Frontal cortex (tissue), 4 donors: ENCODE results near the gene SP2. TPM values are rescaled to one million over a fixed set of nuclear protein-coding genes. Genes with fewer than 3 reads are reported as not detected.

Experiments
- DNase-seq, 2 donors: peaks; one replicate each; pipeline ENCODE4 v3.0.0; 2012; ENCODE audit warnings: low spot score in 2 of 2
- FAIRE-seq: peaks from 2 replicates; lab custom pipeline; 2012; peaks lifted over from hg19 to GRCh38; lab: Jason Lieb, UNC
- total RNA-seq: library from RNA; depleted of rRNA; stranded (reverse); fragments of >200 nt; gene quantifications from one replicate; pipeline ENCODE4 v1.2.3, GENCODE V29; 2014
- donor health status: control.
- donor health status: control.
- donor health status: control.

Gene SP2
- total RNA-seq, 1 donor from 2014 or later, result 0.82 TPM

DNA sequence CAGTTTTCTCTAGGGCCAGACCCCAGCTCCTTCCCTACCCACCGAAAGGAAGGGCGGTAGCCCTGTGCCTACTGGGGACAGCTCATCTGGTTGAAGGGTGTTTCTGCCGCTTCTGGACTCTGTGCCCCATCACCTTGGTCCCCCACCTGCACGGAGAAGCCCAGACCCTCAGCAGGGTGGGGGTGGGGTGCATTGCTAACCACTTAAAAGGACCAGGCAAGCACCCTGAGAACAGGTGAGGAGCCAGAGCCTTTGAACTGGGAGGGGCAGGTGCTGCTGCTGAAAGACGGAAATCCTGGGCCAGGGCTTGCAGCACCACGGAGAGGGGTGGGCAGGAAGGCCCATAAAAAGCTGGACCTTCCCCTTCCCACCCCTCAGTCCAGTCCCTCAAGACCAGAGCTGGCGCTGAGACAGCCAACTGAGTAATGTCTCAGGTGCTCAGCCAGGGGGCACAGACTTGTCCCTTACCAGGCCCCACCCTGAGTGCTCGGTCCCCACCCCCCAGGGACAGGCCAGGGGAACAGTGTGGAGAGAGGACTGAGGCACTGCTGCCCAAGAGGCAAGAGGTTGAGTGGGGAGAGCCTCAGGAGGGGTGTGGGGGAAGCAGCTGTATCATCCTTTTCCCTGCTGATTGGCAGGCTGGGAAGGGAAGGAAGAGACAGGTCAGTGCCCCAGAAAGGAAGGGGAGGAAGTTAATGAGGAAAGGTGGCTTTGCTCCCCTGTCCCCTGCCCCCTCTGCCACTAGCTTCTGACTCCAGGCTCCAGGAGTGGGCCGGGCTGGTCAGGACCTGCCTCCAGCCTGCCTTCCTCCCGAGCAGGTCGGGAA lies 10.9 kb upstream of the SP2 start:
- FAIRE-seq, result no peak
- no peak for DNase-seq

- DNase-seq (no peak), FAIRE-seq (no peak)
Observed at GRCh38 chr17:47888293-47888692, 7.7 kb upstream of the SP2 start.

- DNase-seq (peak; percentile 54 to 73), FAIRE-seq (no peak)
Observed at GRCh38 chr17:47889734-47890529, 6.1 kb upstream of the SP2 start.

GRCh38 chr17:47891545-47892088 lies 4.4 kb upstream of the SP2 start:
- no peak for FAIRE-seq
- DNase-seq, result no peak

DNA sequence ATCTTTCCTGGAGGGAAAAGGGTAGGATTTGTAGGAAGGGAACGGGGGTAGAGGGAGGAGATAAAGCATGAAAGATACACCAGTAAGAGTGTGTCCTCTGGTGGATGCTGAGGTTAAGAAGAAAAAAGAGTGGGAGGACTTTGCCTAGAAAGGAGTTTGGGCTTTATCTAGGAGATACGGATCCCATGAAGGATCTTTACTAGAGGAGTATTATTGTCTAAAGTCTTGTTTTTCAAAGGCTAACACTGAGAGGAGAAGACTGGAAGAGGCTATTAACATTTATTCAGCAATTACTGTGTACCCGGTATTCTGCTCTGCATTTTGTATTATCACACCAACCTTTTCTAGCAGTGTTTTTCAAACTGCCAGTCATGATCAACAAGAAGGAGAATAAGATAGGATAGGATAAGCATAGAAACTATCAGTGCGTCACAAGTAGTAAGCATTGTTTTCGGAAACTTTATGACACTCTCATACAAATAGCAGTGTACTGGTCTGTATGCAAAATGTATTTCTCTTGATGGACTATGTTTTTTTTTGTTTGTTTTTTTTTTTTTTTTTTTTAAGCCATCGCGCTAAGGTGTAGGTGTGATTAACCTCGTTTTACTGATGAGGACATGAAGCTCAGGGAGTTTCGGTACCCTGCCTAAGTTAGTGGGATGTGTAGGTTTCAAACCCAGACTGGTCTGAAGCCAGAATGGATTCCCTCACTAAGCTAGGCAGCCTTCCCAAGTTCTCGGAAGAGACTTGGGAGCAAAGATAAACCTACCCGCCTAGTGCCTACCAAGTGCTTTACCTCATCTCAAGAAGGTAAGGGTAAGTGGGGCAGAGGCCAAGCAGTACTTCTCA lies 1.3 kb upstream of the SP2 start:
- no peak for DNase-seq
- FAIRE-seq, result no peak

- no peak for DNase-seq
- FAIRE-seq, result no peak
Observed at GRCh38 chr17:47895347-47895855, 635 bp upstream of the SP2 start.

DNA sequence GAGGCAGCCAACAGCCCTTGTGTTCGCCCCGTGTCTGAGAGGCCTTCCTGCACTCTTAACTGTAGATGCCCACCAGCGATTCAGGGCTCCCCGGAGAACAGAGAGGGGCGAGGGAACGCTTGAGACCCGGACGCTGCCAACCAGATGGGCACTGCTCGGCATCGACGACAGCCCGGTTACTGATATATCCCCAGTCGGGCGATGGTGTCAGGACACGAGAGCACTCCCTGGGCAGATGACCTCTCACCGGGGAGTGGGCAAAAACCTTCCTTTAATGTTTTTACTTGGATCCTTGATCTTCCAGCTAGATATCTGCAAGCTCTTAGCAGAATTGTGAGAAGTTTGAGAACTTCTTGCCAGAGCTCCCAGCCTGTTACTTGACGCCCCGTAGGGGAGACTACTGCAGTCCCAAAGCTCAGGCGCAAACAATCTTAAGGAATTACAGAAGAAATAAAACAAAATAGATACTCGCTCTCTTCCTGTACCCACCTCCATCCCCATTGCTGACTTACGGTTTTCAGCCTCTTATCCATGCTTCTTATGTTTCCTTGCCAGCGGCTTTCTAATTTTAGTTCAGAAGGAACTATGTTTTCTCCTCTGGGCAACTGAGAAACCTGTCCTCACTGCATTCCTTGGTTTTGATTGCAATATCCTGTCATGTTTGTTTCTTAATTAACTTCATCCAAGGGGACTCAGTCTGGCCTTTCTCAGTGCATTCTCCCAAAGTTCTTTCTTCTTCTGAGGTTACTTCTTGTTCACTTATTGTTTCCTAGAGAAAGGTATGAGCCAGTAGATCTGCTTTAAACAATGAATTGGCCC lies 845 bp downstream of the SP2 start:
- no peak for DNase-seq
- FAIRE-seq, result no peak

DNA sequence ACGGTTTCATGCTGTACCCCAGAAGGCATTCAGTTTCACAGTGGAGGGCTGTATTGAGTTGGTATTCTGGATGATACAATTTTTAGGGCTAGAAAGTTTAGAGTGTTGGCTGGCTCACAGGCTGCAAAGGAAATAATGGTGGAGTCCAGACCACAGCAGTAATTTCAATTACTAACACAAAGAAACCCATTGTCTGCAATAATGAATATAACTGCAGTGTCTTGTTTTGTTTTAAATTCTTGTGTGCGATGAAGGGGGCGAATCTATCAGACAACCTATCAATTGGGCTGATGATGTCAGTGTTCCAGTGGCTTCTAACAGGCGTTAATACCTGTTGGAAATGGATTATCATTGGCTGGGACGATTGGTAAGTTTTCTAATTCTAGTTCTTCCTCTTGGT lies 1.5 kb downstream of the SP2 start:
- no peak for FAIRE-seq
- DNase-seq, result no peak

- DNase-seq, result no peak
- no peak for FAIRE-seq
Observed at GRCh38 chr17:47898241-47898640, 2.2 kb downstream of the SP2 start.

DNA sequence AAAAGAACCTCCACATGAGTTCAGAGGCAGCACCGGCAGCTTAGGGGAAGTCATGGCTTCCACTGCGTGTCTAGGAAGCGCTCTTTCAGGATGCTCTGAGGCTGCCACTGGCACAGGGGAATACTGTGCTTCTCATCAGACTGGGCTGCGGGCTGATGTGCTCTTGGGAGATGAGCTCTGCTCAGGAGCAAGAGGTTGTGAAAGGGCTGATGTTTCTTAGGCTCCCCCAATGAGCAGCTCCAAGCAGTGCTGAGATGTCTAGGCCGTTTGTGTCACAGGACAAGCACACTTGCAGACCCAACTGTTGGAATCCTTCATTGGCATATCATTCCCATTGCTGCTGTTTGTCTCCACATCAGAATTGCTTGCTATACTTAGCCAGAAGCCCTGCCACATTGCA lies 3.6 kb downstream of the SP2 start:
- no peak for DNase-seq
- FAIRE-seq, result no peak

DNA sequence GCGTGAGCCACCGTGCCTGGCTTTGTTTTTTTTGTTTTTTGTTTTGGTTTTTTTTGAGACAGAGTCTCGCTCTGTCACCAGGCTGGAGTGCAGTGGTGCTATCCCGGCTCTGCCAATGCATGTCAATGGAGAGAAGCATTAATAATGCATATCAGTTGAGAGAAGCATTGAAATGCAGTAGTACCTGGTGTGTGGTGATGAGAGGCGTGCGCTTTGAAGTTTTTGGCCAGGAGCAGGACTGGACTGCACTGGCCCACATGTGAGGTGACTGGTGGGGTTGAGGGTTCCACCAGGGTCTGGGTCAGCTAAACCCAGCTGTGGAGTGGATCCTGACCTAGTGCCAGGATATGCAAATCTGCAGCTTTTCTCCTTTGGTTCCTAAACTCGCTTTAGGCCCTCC lies 5.4 kb downstream of the SP2 start:
- FAIRE-seq, result no peak
- DNase-seq, result no peak

- no peak for DNase-seq
- FAIRE-seq, result no peak
Observed at GRCh38 chr17:47902039-47902744, 6.2 kb downstream of the SP2 start.

DNA sequence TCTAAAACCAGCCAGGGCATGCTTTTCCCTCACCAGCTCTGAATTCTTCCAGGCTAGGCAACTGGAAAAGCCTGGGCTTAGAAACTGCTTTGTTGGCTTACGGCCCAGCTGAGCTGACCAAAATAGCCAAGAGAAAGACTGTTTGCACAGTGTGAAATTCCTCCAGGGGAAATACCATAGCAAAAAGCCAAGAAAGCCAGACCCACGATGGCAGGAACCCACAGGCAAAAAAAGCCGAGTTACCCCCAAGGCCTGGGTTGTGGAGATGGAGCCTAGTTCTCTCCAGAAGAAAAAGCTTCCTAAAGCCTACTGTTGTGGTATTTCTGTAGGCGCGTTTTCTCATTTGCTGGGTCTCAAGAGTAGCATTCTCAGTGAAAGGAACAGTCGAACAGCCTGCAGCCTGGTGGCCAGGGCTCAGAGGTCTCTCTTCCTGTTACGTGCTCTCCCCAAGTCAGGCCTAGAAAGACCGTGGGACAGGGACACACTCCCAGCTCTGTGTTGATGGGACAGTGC lies 9.2 kb downstream of the SP2 start:
- FAIRE-seq, result no peak
- peak; percentile 45 to 65 for DNase-seq

GRCh38 chr17:47906443-47906842 lies 10.4 kb downstream of the SP2 start:
- no peak for FAIRE-seq
- no peak for DNase-seq

DNA sequence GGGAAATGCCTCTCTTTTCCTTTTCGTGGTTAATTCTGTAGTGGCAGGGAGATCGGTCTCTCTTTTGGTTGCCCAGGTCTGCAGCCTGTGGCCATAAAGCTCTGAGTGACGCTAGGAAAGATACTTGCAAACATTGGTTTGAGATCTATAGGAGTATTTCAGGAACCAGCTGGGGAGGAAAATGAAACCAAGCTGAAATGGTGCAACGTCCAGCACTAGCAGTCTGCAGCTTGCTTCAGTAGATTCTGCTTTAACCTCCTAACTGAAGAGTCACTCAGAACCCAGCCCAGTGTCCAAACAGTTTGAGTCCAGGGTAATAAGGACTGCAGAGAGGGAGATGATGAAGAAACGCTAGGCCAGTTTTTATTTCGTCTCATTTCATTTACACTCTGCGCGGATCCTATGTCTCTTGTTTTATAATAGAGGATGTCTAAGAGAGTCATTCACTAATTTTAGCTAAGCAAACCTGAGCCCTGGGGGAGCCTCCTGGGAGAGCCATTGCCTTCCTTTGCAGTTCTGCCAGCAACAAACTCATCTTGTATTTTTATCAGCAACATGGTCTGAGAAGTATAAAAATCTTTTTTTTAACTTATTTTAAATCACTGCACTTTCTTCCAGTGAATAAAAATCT lies 12.0 kb downstream of the SP2 start:
- no peak for FAIRE-seq
- no peak for DNase-seq

DNA sequence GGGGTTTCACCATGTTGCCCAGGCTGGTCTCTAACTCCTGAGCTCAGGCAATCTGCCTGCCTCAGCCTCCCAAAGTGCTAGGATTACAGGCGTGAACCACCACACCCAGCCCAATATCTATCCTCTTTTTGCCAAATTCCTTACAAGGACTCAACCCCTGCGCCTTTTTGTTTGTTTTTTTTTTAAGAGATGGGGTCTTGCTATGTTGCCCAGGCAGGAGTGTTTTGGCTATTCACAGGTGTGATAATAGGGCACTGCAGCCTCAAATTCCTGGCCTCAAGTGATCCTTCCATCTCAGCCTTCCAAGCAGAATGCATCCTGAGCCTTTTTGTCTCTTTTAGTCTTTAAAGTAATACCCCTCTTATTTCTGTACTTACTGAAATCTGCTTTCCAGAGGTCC lies 17.0 kb downstream of the SP2 start:
- FAIRE-seq (no peak), DNase-seq (no peak)

GRCh38 chr17:47914306-47914948 lies 18.4 kb downstream of the SP2 start:
- FAIRE-seq (no peak), DNase-seq (no peak)
